Endothelial cell of umbilical vein (primary cell): ENCODE data around the gene SQOR. TPM values are rescaled to one million over a fixed set of nuclear protein-coding genes. Genes with fewer than 3 reads are reported as not detected.
"Not testable (repeated sequence)": the region's sequence is repeated elsewhere in the genome, so short reads cannot be mapped to it uniquely, and the experiment has no call there.

Experiments
- BruUV-seq: library from RNA; stranded (reverse); fragments of 400-500 nt; replicated peaks from 2 replicates; lab custom pipeline; 2021; lab: Mats Ljungman, UMichigan
- CTCF ChIA-PET: fragments of 300-600, 350-600 bp; sonication (Branson Sonifier 250); formaldehyde crosslinking; loops from one replicate; lab custom pipeline; 2021; ENCODE audit warnings: antibody characterized with exemption, inconsistent platforms; lab: Charles Lee
- POLR2A ChIA-PET: fragments of 300-600, 350-600 bp; sonication (Branson Sonifier 250); formaldehyde crosslinking; loops from one replicate; lab custom pipeline; 2021; ENCODE audit warnings: antibody characterized with exemption, inconsistent platforms; lab: Charles Lee
- DNase-seq: peaks from one replicate; pipeline ENCODE4 v3.0.0-alpha.2; 2011; ENCODE audit warnings: low read depth, low spot score
- FAIRE-seq: peaks from 2 replicates; lab custom pipeline; 2011; peaks lifted over from hg19 to GRCh38; lab: Jason Lieb, UNC
- H2AFZ ChIP-seq: 2 replicates; pipeline ENCODE4 v1.6.0; 2012; ENCODE audit warnings: low read depth, low read length, control low read depth, inconsistent platforms
- H3K27ac ChIP-seq: 2 replicates; pipeline ENCODE4 v1.5.1; 2011; ENCODE audit warnings: low read depth, mild to moderate bottlenecking, control low read depth, low read length, moderate library complexity; ENCODE audit not compliant: insufficient read depth
- H3K27me3 ChIP-seq, 2 experiments: 2 replicates each; pipeline versions ENCODE4 v1.6.0 to v1.6.1; 2011; ENCODE audit warnings: low read length in 2 of 2, mixed read lengths in 1 of 2; ENCODE audit not compliant: control insufficient read depth in 2 of 2, insufficient read depth in 2 of 2
- H3K36me3 ChIP-seq, 2 experiments: 2 replicates in 1 of 2; 3 replicates in 1 of 2; pipeline ENCODE4 v1.5.1; 2011; ENCODE audit warnings: low read length in 2 of 2, mild to moderate bottlenecking in 1 of 2, moderate library complexity in 1 of 2; ENCODE audit not compliant: control insufficient read depth in 2 of 2, insufficient read depth in 2 of 2; ENCODE audit errors: extremely low read depth in 1 of 2
- H3K4me1 ChIP-seq: 3 replicates; pipeline ENCODE4 v1.5.1; 2011; ENCODE audit warnings: mild to moderate bottlenecking, low read length; ENCODE audit not compliant: control insufficient read depth, insufficient read depth; ENCODE audit errors: extremely low read depth
- H3K4me2 ChIP-seq: 2 replicates; pipeline ENCODE4 v1.6.1; 2011; ENCODE audit warnings: low read length, control low read depth, mixed read lengths; ENCODE audit not compliant: insufficient read depth
- H3K4me3 ChIP-seq, 3 experiments: fragments of 200-600 bp in 1 of 3; sonication (generic), shearing (Covaris generic) in 1 of 3; replicated peaks in 1 of 3; 2 replicates each; pipeline ENCODE4 v1.5.1; 2011 to 2016; ENCODE audit warnings: control low read depth in 3 of 3, low read length in 3 of 3, mild to moderate bottlenecking in 2 of 3, inconsistent platforms in 1 of 3, low read depth in 1 of 3, moderate library complexity in 1 of 3; ENCODE audit not compliant: insufficient read depth in 1 of 3
- H3K79me2 ChIP-seq: 2 replicates; pipeline ENCODE4 v1.6.0; 2012; ENCODE audit warnings: low read length, inconsistent platforms; ENCODE audit not compliant: control insufficient read depth, insufficient read depth
- H3K9ac ChIP-seq: replicated peaks from 2 replicates; pipeline ENCODE3; 2011; ENCODE audit warnings: low read length, control low read depth; ENCODE audit not compliant: insufficient read depth; ENCODE audit errors: extremely low read depth
- H3K9me1 ChIP-seq: replicated peaks from 3 replicates; pipeline ENCODE4 v1.6.0; 2011; ENCODE audit warnings: mild to moderate bottlenecking, low read length; ENCODE audit not compliant: control insufficient read depth, insufficient read depth; ENCODE audit errors: extremely low read depth
- H3K9me3 ChIP-seq: replicated peaks from 2 replicates; pipeline ENCODE4 v1.5.1; 2012; ENCODE audit warnings: low read length, inconsistent platforms; ENCODE audit not compliant: control insufficient read depth, insufficient read depth
- H4K20me1 ChIP-seq: replicated peaks from 2 replicates; pipeline ENCODE3; 2011; ENCODE audit warnings: mild to moderate bottlenecking, low read length; ENCODE audit not compliant: control insufficient read depth, insufficient read depth; ENCODE audit errors: extremely low read depth
- EZH2 ChIP-seq: IDR thresholded peaks from 2 replicates; pipeline ENCODE4 v1.6.1; 2012; ENCODE audit warnings: borderline replicate concordance, low read depth, mild to moderate bottlenecking, moderate library complexity, low read length, inconsistent platforms; ENCODE audit not compliant: severe bottlenecking
- FOS ChIP-seq: IDR thresholded peaks from 2 replicates; pipeline ENCODE4 v1.6.1; 2011; ENCODE audit warnings: mild to moderate bottlenecking, low read length, moderate library complexity, borderline replicate concordance; ENCODE audit not compliant: insufficient read depth
- GATA2 ChIP-seq: IDR thresholded peaks from 2 replicates; pipeline ENCODE4 v1.7.0; 2011; ENCODE audit warnings: low read depth, mild to moderate bottlenecking, moderate library complexity, mixed read lengths, low read length; ENCODE audit not compliant: insufficient read length, insufficient read depth
- MAX ChIP-seq: IDR thresholded peaks from 2 replicates; pipeline ENCODE4 v1.6.1; 2011; ENCODE audit not compliant: insufficient read depth, insufficient read length
- POLR2A ChIP-seq: IDR thresholded peaks from 2 replicates; pipeline ENCODE4 v1.6.1; 2012; ENCODE audit warnings: low read depth, mild to moderate bottlenecking, control low read depth, low read length
- dilution Hi-C: fragments of 300-500 bp; cut with MboI; formaldehyde crosslinking; loops from one replicate; pipeline ENCODE4 v1.15.0; 2019; ENCODE audit warnings: low sequenced_read_pairs; ENCODE audit not compliant: extremely low pct_ligation_motif_present
- intact Hi-C: fragments of 100-400 bp; cut with micrococcal nuclease; formaldehyde crosslinking; loops from one replicate; pipeline ENCODE4 v1.10.0; 2022
- polyA plus RNA-seq, 4 experiments: library from polyadenylated mRNA; depleted of rRNA in 3 of 4; stranded (reverse) in 3 of 4; unstranded in 1 of 4; fragments of >200 nt; gene quantifications; 2 replicates each; pipeline versions ENCODE4 v1.2.1 to v1.2.3, GENCODE V29; 2011 to 2012; ENCODE audit warnings: missing spikeins in 1 of 4
- total RNA-seq: library from RNA; stranded (reverse); gene quantifications from 2 replicates; pipeline ENCODE4 v1.2.3, GENCODE V29; 2021

Gene SQOR
- total and polyA plus RNA-seq, 2 donors (not counting 3 experiments of a cell fraction or from before 2014, with no cell fraction given): 12.9 to 17.9 TPM

GRCh38 chr15:45647828-45648227, 13.0 kb downstream of the SQOR start:
- TF ChIP-seq GATA2 (no peak), MAX (no peak)
- Histone ChIP-seq H3K4me2 (no peak overlapping the region), H3K27ac (no peak overlapping the region), H3K4me3 (no peak overlapping the region), H3K9me3 (no peaks in the 10 kb centered on the region), H4K20me1 (no peaks in the 10 kb centered on the region), H3K4me1 (peaks cover under 1% of the 10 kb centered on the region), H3K36me3 (no peaks in the 10 kb centered on the region), H3K9ac (no peak overlapping the region), H2AFZ (no peak overlapping the region), H3K79me2 (no peaks in the 10 kb centered on the region), H3K9me1 (no peaks in the 10 kb centered on the region), H3K27me3 (no peaks in the 10 kb centered on the region)
- no TSS peak for BruUV-seq
- ChIA-PET CTCF (interaction anchor here (1.9 kb wide), 1 partner anchor 58 kb away, joined by 7 read pairs; no protein-coding TSS in a partner anchor), POLR2A (no interaction called here)
- FAIRE-seq: no peak
- dilution Hi-C loops (no loop called here), intact Hi-C loops (no loop called here)
- DNase-seq: no peak

- Histone ChIP-seq H3K79me2 (no peaks in the 10 kb centered on the region), H3K9ac (no peak overlapping the region), H3K27me3 (no peaks in the 10 kb centered on the region), H3K27ac (no peak overlapping the region), H3K9me1 (no peaks in the 10 kb centered on the region), H4K20me1 (no peaks in the 10 kb centered on the region), H3K36me3 (no peaks in the 10 kb centered on the region), H3K4me1 (no peaks in the 10 kb centered on the region), H3K4me3 (no peak overlapping the region), H2AFZ (no peak overlapping the region), H3K9me3 (no peaks in the 10 kb centered on the region), H3K4me2 (no peak overlapping the region)
- FAIRE-seq: no peak
- ChIA-PET POLR2A (no interaction called here), CTCF (interaction anchor here (0.7 to 1.9 kb wide), 2 partner anchors 35 to 57 kb away, joined by 3 to 7 read pairs; no protein-coding TSS in a partner anchor)
- no peak for DNase-seq
- dilution Hi-C loops (no loop called here), intact Hi-C loops (no loop called here)
- no TSS peak for BruUV-seq
- TF ChIP-seq MAX (no peak), FOS (no peak), EZH2 (no peak), POLR2A (no peak)
Observed at GRCh38 chr15:45648521-45649200, 13.8 kb downstream of the SQOR start.

- BruUV-seq, H3K79me2 ChIP-seq, H3K9ac ChIP-seq, POLR2A ChIA-PET, H3K9me1 ChIP-seq, FAIRE-seq, H3K27ac ChIP-seq, H3K9me3 ChIP-seq, H3K4me1 ChIP-seq, H2AFZ ChIP-seq, DNase-seq, H3K36me3 ChIP-seq, H3K4me3 ChIP-seq, H3K4me2 ChIP-seq, H3K27me3 ChIP-seq, dilution Hi-C loops, intact Hi-C loops, H4K20me1 ChIP-seq: not testable (repeated sequence)
- CTCF ChIA-PET: interaction anchor here (0.9 to 1.9 kb wide), 2 partner anchors 56 to 234 kb away, joined by 3 to 7 read pairs; no protein-coding TSS in a partner anchor
Observed at GRCh38 chr15:45650007-45650406, 15.2 kb downstream of the SQOR start.
